ENCODE data around the gene EGFL8.
"Not testable (repeated sequence)": the region's sequence is repeated elsewhere in the genome, so short reads cannot be mapped to it uniquely, and the experiment has no call there.

EGFL8 gene

DNA sequence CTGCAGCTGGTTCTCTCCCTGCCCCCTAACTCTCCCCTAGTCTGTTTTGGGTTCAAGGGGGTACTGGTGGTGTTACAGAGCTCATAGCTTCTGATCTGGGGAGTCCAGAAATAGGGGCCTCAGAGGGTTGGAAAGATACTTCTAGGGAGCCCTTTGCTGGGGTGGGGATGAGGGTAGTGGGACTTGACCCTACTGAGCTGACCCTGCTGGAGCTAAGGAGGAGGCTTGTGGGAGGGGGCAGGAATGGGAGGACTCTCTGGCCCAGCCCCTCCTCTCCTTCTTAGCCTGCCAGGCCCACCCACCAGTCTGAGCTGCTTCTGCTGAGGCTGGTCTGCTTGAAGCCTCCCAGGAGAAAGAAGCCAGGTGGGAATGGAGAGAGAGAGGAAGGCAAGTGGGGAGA, at the start of gene EGFL8:
Gene EGFL8 (plus strand): TSS at position 301 of the 400 bp plus-strand sequence. CDS start 1,571 bp downstream, outside the sequence.
- DNase-seq (ENCODE audit: low read depth, low spot score) = no peak

DNA sequence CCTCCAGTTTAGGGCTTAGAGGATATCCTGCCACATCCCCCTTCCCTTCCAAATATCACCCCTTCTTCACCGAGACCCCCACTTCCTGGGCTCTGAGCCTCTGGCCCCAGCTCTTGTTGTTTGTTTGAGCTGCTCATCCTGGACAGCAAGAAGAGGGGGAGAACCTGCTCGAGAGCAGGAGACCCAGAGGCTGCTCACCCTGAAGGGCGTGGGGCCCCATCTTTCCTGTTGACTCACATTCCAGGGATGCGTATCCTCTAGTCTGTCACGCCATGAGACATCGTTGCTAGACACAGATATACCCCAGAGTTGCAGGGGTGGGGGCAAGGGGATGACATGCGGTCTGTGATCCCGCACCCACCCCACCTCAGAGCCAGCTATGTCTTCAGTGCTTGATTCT, 49.6 kb upstream of the EGFL8 start:
- DNase-seq (ENCODE audit: low read depth, low spot score) = no peak

DNA sequence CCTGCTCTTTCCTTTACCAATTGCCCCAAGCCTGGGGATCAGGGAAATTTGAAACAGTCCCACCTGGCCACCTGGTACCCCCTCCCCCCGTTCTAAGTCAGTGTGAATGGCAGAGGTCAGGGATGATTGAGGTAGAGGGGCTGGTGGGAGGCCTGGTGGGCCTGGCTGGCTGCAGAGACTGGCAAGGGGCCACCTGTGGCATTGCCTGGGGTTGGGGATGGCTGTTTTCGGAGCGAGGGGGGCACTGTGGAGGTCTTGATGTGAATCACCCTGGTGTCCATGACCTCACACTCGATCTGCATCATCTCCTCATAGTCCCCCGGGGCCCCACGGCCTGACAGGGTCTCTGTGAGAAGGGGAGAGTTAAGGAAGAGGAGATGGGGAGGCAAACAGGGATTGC, 48.8 kb upstream of the EGFL8 start:
- DNase-seq (ENCODE audit: low read depth, low spot score) = no peak

DNA sequence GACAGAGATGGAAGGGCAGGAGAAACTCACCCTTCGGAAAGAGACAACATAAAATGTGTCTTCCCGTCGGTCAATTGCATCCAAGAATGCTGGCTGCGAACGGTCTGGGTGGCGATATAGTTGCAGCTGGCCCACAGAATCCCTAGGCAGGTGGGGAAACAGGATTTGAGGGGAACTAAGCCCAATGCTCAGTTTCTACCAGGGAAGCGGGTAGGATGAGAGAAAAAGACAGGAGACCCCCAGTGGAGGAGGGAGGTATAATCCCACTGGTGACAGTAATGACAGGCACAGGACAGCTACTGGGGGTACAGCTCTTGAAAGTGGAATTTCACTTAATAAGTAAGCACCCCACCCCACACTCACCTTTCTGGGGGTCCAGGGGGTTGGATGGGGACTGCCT, 47.7 kb upstream of the EGFL8 start:
- DNase-seq (ENCODE audit: low read depth, low spot score) = no peak

DNA sequence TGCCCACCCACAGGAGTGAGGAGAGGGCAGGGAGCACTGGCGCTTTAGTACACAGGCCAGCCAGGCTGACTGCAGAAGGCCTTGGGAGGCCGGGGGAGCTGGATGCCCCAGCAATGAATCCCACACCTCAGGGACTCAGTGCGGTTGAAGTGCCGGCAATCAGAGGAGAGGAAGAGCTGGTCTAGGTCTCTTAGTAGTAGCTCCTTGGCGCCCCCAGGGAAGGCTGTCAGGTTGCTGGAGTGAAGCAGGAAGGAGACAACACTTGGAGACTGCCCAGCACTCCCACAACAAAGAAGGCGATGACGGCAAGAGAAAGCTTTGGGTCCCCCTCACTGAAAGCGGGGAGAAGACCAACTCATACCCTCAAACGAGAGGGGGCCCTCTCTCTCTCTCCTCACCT, 46.9 kb upstream of the EGFL8 start:
- no peak for DNase-seq (ENCODE audit: low read depth, low spot score)

DNA sequence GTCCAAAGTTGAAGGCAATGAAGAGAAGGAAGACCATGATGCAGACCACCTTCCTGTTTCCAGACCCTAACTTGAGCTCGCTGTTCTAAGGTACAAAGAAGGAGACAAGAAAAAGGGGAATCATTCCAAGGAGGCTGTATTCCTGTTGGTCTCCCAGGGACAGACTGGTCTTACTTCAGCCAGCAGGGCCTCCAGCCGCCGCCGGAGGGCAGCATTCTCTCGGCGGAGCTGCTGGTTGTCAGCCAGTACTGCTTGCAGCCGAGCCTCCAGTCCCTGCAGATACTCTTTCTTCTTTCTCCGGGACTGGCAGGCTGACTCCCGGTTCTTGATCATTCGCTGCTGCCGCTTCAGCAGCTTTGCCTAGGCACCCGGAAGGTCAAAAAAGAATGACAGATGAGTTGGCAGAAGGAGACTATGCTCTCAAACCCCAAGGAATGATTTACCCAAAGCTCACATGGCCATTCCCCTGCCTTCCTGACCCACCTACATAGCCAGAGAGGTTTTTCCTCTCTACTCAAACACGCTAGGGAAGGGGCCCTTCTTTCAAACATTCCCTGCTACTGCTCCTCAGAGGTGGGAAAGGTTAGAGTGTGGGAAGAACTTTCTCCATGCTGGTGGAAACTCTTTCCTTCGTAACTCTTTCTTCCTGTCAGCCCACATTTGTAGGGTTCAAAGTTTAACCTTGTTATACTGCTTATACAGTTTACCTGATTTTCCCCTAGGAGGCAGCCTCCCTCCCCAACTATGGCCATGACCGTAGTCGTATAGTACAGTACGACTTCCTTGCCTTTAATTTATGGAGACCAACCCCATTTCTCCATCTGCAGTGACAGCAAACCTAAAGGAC, 45.4 kb upstream of the EGFL8 start:
- DNase-seq (ENCODE audit: low read depth, low spot score) = peak; percentile 94

DNA sequence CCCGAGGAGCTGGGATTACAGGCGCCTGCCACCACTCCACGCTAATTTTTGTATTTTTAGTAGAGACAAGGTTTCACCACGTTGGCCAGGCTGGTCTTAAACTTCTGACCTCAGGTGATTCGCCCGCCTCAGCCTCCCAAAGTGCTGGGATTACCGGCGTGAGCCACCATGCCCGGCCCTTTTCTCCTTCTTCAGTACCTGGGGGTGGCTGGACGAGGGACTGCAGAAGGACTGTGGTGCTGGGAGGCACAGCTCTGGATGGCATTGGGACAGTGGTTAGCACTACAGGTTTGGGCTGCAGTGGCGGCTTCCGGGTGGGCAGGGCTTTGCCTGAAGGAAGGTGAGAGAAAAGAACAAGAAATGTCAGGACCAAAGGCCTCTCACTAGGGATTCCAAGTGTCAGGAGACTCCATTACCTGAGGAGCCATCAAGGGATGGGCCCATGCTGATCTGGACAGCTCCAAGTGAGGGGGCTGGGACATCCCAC, 43.8 kb upstream of the EGFL8 start:
- no peak for DNase-seq (ENCODE audit: low read depth, low spot score)

DNA sequence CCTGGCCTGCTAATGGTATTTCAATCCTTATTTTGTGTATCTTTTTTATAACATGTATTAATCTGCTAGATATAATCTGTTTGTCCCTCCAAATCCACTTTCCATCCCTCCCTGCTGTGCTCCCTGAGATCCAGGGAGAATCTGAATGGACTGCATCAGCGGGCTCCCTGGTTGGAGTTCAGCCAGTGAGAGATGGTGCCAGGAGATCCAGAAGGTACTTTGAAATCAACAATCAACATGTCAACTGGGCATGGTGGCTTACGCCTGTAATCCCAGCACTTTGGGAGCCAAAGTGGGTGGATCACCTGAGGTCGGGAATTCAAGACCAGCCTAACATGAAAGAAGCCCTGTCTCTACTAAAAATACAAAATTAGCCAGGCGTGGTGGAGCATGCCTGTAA, 40.7 kb upstream of the EGFL8 start:
- DNase-seq (ENCODE audit: low read depth, low spot score) = no peak

DNA sequence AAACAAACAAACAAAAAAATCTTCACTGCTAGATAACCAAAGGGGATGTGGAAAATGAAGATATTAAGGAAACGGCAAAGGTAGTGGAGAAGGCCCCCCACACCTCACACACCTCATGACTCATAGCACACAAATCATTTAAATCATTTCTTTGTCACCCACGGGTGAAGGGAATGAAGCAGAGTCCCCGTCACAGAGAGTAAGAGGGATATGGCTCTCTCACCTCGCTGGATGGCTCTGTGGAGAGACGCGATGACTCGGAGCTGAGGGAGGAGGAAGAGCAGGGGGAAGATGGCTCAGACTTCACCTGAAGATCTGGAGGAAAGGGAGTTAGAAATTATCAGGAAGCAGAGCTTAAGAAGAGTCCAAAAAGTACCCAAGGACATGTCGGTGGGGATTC, 37.5 kb upstream of the EGFL8 start:
- no peak for DNase-seq (ENCODE audit: low read depth, low spot score)

DNA sequence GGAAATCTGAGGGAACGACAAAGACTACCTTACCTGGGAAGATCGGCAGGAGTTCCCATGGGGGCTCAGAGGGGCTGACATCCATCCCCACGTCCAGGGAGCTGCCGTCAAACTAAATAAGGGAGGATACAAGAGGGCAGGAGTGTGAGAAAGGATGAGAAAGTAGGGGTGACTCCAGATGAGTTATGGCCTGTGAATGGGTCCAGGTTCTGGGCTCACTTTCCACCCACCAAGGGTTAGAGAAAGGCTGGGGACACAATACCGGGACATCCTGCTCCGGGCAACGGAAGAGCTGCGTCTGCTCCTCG, 37.0 kb upstream of the EGFL8 start:
- DNase-seq (ENCODE audit: low read depth, low spot score) = no peak

DNA sequence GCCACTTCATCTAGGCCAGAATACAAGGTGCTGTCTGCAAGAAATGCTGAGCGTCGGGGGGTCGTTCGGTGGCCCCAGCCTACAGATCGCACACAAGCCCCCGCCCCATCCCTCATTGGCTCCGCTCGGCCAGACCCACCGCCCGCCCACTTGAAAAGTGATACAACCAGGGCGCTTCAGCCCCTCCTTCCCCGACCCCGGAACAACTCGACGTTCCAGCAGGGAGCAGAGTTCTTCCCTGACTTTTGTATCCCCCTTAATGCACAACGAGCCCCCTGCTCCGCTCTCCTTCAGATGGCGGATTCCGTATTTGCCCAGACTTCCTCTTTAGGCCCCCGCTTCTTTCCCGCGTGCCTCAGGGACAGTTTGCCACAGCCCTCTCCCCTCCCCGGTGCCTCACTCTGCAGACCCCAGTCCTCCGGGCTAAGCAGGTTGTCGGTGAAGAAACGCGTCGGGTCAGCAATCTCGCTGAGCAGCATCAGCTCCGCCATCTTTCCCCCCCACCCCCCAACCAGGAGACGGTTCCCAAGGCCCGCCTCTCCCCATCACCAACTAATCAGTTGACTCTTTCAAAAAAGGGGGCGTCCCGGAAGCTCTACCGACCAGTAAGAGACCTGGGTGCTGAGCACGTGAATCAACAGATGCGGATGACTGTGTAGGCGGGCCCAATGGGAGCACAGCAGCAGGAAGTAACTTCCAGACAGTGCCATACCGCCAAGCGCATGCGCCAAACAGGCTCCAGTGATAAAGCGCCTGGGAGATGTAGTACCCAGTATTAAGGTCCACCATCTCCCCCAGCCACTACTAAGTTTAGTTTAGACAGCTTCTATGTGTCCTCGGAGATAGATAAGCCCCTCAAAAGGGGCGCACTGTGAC, 36.4 kb upstream of the EGFL8 start, which contains the start of gene ATF6B:
Gene ATF6B (minus strand): TSS at position 530 of the 876 bp plus-strand sequence. CDS start 39 bp downstream, at position 491.
- DNase-seq (ENCODE audit: low read depth, low spot score) = peak; percentile 99

DNA sequence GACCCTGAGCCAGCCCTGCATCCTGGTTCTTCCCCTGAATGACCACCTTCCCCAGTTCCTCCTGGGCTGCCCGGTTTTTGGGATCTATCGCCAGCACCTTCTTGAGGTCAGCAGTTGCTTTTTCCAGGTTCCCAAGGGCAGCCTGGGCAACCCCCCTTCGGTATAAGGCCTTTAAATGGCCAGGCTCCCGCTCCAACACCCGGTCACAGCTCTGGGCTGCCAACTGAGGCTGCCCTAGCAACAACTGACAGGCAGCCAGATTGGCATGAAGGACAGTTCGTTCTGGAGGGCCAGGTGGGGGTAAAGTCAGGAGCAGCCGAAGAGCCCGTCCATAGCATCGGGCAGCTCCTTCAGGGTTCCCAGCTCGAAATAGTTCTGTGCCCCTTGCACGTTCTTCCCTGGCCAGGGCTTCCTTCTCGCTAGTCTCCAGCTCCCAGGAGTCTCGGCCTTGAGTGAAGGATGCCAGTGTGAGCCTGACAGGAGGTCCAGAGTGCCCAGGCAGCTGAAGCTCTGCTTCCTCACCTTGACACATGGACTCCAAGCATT, 35.6 kb upstream of the EGFL8 start:
- DNase-seq (ENCODE audit: low read depth, low spot score) = no peak

DNA sequence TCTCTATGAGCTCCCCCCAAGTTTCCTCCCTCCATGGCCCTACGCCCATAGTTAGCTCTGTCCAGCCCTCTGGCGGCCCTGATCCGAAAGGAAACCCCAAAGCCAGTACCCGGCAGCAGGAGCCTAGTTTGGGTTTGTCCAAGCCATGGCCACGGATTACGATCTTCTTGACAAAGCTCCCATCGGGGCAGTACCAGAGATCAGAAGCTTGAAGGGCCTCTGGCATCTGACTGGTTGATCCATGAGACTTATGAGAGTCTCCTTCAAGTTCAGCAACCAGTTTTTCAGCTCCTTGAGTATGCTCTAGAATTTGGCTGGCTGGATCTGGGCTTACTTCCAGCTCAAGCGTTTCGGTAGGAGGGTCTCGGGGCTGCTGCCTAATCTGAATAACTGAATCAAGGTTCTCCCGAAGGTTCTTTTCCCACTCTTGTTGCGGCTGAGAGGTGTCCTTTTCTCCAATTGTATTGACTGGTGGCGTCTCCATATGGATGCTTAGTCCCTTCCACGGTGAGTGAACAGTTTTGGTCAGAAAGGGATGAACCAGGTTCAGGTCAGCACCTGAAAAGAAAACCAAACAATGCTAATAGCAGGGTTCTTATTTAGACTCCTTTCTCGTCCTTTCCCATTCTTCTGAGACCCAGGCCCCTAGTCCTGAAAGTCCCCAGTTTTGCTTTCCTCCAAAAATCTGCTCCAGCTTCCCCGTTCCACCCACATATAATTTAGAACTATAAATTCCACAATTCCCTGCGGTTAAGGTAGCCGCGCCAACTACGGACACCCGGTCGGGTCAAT, 34.9 kb upstream of the EGFL8 start:
- no peak for DNase-seq (ENCODE audit: low read depth, low spot score)

DNA sequence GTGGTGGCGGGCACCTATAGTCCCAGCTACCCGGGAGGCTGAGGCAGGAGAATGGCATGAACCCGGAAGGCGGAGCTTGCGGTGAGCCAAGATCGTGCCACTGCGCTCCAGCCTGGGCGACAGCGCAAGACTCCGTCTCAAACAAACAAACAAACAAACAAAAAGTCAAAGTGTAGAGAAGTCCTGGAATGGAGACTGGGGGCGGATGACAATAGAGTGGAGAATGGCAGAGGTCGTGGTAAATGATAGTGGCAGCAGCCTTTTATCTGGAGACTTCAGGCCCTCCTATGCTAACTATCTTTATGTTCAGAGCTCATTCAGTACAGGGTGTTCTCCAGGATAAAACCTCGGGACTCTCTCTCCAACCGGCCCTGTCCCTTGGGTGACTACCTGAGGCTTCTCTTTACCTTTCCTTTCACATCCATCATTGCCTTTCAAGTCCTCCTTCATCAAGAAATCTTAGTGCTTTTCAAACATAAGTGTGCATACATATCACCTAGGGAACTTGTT, 32.9 kb upstream of the EGFL8 start:
- DNase-seq (ENCODE audit: low read depth, low spot score) = no peak

DNA sequence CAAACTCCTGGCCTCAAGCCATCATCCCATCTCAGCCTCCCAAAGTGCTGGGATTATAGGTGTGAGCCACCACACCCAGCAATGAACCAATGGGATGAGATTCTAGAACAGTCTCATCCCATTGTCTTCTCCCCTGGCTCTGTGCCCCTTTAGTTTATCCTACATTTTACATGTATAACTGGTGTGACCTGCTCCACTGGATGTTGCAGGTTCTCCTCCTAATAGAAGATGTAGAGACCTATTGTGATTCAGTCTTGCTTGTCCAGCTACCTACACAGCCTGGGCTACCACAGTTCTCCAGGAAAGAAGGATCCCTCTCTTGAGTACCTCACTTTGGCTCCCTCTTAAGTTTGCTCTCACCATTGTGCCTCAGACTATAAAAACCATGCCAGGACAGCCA, 32.3 kb upstream of the EGFL8 start:
- DNase-seq (ENCODE audit: low read depth, low spot score) = no peak

DNA sequence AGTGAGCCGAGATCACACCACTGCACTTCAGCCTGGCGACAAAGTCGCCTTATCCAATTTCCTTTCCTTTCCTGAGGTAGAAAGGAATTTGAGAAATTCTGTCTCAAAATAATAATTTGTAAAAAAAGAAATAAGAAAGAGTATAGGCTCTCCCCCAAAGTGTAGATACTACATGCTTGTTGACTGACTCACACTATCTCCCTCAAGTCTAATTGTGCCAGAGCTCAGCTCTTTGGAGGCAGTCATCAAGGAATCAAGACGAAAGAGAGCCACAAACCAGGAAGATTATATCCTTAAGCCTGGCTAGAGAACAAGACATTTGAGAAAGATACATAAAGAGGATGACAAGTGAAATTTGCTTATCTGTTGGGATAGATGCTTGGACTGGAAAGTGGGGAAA, 30.6 kb upstream of the EGFL8 start:
- DNase-seq (ENCODE audit: low read depth, low spot score) = no peak

DNA sequence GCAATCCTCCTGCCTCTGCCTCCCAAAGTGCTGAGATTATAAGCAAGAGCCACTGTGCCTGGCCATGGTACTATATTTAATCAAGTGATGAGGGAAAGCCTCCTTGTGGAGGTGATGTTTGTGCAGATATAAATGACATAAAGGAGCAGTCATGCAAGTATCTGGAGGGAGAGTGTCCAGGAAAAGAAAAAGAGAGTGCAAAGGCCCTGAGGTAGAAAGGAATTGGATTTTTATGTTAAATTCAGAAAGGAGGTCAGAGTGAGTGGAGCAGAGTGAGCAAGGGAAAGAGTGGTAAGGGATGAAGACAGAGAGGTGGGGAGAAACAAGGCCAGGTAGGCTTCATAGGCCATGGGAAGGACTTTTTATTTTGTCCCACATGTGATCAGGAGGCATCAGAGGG, 26.9 kb upstream of the EGFL8 start:
- DNase-seq (ENCODE audit: low read depth, low spot score) = no peak

DNA sequence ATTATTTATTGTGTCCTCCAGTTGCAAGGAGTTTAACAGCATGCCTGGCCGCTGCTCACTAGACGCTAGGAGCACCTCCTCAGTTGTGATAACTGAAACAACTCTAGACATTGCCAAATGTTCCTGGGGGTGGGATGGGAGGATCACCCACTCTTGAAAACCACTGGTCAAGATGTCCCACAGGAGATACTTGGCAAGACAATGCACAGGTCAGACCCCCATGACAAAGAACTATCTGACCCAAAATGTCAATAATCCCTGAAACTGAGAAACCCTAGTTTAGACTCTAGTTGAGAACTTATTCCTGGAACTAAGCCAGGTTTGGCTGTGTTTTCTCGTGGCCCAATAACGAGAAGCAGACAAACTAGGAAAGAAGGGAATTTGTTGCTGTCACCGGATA, 24.8 kb upstream of the EGFL8 start:
- DNase-seq (ENCODE audit: low read depth, low spot score) = no peak

DNA sequence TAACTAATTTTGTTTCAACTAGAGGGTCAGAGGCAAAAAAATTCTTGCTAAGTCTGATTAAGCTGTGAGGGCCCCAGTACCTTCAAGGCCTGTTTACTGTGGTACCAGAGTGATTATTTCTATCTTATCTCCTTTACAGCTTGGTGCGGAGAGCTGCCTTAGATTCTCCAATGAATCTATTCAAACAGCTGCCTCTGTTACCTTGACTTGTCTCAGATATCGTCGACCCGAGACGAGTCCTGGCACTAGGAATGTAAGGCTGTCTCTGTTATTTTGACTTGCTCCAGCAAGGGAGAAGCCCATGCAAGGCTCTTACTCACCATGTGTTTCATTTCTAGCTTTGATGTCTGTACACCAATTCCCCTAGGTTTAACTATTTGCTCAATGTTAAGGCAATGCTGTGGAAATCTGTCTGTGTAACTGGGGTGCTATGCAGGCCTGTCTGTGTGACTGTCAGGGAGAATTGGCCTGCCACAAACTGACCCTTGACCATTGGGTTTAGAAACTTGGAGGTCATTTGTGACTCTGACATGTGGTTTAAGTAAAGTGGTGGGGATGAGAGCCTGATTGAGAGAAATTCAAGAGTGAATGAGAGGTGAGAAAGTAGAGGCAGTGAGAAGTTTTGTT, 23.9 kb upstream of the EGFL8 start:
- no peak for DNase-seq (ENCODE audit: low read depth, low spot score)

DNA sequence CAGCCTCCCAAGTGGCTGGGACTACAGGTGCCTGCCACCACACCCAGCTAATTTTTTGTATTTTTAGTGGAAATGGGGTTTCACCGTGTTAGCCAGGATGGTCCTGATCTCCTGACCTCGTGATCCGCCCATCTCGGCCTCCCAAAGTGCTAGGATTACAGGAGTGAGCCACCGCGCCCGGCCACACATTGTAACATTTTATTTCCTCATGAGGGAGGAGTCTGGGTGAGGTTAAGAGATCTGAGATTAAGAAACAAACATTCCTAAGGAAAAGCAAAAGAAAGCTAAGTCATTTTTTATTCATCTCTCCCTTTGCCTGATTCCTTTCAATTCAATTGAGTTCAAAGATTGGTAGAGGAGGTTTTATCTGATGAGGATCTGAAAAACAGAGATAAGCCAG, 20.2 kb upstream of the EGFL8 start:
- not testable (repeated sequence) for DNase-seq (ENCODE audit: low read depth, low spot score)

DNA sequence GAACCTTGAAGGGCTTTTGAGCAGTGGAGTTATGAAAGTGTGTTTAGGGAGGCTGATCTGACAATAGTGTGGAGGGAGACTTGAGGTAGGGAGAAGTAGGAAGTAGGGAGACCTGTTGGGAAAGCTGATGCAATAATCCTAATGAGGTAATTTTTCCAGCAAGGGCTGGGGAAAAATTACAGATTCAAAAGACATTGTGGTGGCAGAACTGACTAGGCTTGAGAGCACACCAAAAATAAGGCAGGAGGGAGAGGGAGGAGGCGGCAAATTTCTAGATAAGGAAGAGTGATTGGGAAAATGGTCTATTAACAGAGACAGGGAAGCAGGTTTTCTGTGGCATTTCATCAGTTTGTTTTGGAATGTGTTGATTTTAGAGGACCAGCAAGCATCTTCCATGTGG, 18.1 kb upstream of the EGFL8 start:
- DNase-seq (ENCODE audit: low read depth, low spot score) = no peak
